Measurements from ENCODE around the gene UBE2I.
"Not testable (repeated sequence)": the region's sequence is repeated elsewhere in the genome, so short reads cannot be mapped to it uniquely, and the experiment has no call there.

Gene UBE2I

DNA sequence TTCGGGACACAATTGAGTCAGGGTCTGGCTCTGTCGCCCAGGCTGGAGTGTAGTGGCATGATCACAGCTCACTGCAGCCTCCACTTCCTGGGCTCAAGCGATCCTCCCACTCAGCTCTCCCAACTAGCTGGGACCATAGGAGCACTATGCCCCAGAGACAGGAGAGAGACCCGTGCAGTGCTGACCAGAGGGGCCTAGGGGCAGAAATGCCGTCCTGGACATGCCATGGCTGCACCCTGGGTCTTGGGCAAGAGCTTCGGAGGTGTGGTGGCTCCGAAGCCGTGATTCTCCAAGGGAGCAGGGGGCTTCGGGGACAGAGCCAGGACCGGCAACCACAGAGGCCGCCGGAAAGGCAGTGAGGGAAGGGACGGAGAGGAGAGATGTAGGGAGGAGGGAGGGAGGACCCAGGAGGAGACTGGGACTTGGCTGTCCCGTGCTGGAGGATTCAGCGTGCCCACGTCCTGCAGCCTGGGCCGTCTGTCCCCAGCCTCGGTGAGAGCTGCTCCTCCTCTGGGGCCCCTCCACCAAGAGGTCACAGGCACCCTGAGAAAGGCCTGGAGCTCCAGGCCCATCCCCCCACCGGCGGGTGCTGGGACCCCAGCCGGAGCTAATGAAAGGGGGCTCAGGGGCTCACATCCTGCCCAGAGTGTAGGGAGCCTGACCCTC lies 31.7 kb upstream of the UBE2I start:
- no peak for DNase-seq

DNA sequence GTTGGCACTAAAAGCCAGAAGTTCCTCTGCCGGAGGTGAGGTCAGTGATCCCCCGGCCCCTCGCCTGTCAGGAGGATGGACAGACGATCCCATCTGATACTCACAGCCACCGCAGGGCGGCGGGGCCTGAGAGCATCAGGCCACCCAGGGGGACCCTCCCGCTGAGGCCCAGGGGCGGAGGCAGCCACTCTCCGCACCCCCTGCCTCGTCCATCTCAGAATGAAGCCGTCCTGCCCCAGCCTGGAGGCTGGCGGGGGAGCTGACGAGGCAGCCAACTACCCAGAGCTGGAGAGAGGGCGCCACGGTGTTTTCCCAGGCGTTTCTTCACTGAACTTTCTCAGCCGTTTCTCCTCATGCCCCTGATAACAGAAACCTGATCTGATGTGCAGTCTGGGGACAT lies 31.0 kb upstream of the UBE2I start:
- no peak for DNase-seq

DNA sequence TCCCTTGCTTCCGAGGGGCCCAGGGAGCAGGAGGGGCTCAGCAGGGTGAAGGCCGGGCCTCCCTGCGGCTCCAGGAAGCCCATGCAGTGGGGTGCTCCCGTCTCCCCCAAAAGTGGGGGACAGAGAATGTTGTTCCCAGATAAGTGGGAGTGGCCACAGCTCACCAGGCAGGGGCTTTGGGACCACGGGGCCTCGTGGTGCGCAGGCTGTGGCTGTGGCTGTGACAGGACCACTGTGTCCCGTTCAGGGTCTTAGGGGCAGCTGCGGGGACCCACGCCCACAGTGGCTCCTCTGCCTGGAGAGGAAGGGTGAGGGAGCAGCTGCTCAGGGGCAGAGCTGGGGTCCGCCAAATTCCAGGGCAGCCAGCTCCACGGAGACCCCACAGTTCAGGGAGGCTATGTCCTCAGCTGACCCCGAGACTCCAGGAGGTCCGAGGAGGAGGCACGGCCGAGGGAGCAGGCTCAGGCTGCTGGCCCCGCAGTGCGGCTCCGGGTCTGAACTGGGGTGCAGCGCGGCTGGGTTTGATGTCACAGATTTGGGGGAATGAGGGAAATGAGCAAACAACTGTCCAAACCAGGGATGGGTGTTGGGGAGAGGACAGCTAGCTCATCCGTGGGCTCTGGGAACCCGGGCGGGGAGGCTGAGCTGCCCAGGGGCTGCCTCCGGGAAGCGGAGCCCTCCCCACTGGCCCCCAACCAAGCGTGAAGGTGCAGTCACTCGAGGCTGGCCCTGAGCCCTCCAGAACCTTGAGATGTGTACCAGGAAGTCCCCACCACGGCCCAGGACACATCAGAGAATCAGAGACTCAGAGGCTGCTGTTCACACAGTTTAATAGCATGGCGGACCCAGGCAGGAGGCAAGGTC lies 30.1 kb upstream of the UBE2I start:
- no peak for DNase-seq

DNA sequence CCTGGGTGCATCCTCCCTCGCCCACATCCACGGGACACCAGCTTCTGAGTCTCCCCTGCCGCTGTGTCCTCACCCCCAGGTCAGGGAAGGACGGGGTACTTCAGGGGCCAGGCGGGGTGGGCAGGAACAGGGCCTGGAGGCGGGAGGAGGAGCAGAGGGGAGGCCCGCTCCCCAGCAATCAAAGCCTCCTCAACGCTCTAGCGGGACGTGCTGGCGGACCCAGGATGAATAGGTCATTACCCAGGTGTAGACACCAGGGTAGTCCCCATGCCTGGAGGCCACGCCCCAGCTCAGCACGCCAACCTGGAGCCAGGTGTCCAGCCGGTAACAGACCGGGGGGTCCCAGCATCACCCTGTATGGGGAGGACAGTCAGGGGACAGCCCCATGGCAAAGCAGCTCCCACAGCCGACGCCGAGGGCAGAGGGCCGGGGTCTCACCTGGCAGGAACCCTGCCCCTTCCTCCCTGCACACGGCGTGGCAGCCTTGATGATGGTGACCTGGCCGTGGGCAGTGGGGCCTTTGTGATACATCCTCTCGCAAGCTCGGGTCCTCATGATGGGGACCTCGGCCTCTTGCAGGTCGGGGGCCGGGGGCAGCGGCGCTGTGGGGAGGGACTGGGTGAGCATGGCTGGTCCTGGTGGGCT lies 29.4 kb upstream of the UBE2I start:
- DNase-seq, result no peak

DNA sequence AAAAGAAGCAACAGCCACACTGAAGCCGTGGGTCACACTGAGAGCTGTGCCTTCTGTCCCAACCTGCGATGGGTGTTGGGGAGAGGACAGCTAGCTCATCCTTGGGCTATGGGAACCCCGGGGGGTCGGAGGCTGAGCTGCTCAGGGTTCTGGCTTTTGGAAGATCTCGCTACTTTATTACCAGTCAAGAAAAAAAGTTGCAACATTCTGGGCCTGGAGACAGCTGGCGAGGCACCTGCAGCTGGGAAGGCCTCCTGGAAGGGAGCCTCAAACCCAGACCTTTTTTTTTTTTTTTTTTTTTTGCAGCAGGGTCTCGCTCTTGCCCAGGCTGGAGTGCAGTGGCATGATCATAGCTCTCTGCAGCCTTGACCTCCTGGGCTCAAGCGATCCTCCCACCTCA lies 28.7 kb upstream of the UBE2I start:
- DNase-seq, result no peak

DNA sequence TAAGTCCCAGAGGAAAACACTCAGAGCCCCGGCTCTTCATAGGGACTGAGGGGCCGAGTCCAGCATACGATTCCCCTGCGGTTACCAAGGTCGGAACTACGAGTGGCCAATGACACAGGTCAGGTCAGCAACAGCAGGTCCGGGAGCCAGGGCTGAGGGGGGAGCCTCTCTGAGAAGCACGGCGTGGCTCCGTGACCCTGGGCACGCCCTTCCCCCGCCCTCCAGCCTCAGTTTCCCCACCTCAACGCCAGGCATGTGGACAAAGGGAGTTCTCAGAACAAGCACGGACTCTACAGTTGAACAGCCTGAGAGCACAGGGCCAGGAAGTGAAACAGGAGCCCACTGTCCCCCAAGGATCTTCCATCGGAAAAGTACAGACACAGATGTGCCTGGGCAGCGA lies 27.9 kb upstream of the UBE2I start:
- DNase-seq, result no peak

DNA sequence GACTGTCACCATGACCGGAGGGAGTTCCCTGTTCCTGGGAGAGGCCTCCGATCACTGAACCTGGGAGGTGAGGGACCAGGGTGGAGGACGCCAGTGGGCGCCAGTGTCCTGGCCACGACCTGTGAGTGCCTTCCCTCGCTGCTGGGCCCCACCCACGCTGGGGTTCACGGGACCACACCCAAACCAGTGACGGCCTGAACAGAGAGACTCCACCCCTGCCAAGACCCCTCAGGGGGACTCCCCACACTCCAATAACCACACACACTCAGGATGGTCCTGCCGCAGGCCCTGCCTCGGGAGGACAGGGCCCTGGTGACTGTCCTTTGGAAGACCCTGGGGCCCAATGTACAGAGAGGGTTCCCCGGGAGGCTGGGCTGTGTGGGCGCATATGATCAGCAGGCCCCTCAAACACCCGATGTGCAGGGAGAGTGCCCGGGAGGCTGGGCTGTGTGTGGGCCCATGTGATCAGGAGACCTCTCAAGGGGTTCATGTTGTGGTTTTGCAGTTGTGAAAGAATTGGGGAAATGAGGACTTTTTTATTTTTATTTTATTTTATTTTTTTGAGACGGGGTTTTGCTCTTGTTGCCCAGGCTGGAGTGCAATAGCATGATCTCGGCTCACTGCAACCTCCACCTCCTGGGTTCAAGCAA lies 27.0 kb upstream of the UBE2I start:
- no peak for DNase-seq

DNA sequence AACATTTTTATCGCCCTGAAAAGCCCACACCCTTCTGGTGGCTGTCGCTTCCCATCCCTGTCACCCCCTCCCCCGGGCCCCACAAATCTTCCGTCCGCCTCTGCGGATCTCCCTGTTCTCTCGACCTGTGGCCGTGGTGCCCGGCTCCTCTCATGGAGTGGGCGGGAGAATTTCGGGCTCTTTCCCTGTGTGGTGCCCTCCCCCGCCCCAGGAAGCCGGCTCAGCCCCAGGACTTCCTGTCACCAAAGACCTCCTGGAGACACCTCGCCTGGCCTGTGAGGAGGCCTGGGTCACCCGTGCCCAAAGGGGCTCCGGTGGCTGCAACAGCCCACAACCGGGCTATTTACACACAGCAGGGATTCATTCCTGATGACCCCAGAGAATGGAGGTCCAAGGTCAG lies 26.1 kb upstream of the UBE2I start:
- no peak for DNase-seq

DNA sequence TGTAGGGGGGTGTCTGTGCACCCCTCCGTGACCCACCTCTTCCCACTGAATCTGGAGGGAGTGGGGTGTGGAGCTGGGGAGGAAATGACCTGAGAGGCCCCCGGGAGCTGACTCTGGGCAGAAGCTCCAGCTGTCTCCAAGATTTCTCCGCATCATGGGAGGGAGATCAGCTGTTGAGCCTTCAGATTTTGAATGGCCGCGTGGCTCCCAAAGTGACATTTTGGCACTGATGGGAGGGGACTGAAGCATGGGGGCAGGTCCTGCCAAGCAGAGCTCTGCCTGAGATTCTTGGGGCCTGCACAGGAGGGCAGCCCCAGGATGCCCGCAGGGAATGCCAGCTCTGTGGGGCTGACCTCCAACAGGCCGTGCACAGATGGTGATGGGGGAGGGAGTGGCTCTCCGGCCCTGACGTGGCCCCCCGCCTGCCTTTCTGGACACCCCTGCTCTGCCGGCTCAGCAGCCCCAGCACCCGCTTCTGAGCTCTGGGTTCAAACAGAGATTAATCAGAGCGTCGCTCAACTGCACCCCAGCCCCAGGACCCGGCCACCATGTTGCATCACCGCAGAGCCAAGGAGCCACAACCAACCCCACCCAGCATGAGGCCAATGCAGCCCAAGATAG lies 25.3 kb upstream of the UBE2I start:
- no peak for DNase-seq

DNA sequence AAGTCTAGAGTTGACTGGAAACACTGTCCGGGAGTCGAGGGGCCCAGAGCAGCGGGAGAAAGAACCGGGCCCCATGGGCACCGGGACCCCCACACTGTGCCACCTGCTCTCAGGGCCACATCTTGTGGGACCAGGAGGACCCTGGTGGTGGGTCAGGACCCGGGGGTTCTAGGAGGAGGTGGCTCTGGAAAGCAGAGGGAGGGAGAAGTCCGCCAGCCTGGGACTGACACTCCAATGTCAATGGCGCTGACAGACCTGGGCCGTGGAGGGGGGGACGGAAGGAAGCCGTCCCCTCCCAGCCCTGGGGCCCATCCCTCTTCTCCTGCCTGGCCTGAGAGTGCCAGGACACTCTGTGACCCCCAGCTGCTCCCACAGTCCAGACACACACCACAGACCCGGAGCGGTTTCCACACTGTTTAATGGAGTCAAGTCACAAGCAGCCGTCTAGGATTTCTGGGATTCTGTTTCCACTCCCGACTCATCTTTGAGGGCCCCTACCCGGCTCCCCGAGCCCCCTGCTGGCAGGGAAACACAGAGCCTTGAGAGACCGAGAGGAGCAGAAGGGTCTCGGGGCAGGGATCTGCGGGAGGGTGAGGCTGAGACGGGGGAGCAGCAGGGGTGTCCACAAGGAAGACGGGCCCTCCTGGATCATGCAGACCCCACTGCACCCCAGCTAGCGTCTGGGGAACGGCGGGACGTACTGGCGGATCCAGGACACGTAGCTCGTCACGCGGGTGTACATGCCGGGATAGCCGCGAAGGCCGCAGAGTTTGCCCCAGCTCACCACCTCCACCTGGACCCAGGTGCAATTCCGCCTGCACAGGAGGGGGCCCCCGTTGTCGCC lies 23.5 kb upstream of the UBE2I start:
- no peak for DNase-seq

DNA sequence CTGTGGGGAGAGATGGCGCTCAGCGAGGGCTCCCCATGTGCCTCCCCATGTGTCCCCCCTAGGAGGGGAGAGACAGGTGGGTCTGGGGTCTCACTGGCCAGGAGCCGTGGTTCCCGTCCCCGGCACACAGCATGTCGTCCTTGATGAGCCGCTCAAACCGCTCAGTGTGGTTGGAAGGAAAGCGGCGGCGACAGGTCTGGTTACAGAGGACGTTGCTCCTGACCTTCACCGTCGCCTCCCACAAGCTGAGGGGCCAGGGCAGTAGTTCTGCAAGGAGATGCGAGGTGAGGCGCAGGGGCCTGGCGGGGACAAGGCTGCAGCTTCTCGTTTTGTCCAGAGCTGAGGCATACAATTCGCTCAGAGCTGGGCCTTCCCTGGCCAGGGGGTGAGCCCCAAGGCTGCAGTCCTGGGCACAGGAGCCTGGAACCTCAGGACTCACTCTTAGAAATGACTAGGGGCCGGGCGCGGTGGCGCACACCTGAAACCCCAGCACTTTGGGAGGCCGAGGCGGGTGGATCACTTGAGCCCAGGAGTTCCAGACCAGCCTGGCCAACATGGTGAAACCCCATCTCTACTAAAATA lies 22.8 kb upstream of the UBE2I start:
- no peak for DNase-seq

DNA sequence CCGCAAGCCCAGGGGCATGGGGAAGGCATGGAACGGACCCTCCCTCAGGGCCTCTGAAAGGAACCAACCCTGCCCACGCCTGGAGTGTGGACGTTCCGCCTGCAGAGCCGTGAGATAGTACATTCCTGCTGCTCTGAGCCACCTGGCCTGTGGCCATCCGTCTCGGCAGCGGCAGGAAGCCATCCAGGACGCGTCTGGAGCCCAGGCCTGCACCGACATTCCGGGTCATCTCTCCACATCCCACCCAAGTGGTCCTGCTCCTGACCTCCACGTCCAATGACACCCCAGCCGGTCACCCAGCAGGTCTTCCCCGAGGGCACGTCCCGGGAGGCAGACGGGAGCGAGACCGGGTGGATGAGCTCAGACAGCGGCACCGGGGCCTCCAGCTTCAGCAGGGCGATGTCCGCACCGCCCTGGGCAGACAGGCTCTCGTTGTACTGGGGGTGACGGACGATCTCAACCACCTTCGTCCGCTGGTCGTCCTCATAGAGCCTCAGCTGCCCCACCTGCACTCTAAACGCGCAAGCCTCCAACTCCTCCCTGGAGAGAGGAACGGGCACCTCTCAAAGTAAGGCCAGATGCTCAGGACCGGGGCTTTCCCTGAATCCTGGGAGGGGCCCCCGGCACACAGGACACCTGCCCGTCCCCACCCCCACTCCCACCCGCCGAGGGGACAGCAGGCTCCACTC lies 21.3 kb upstream of the UBE2I start:
- no peak for DNase-seq

DNA sequence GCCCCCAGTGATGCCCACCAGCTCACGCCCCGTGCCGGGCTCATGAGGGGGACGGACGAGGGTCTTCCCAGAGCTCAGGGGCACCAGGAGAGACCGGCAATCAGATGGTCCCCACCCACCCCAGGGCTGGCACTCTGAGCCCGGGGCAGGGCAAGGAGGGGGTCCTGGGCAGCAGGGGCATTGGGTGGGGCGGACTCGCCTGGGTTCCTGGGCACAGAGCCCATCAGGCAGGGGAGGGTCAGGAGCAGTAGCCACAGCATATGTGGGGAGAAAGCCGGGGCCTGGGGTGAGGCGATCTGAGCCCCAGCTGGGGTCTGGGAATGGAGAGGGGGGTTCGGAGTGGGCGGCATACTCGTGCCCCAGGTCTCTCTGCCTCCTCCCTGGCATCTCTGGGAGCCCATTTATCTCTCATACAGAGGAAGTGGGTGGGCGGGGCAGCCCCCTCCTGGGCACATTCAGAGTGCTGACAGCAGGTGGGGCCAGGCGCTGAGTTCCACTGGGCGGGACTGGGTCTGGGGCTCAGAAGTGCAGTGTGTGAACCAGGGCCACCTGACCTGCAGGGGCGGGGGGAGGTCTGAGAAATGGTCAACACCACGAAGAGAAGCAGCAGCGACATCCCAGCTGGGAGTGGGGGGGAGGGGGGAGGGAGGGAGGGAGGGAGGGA lies 20.5 kb upstream of the UBE2I start:
- DNase-seq, result no peak

DNA sequence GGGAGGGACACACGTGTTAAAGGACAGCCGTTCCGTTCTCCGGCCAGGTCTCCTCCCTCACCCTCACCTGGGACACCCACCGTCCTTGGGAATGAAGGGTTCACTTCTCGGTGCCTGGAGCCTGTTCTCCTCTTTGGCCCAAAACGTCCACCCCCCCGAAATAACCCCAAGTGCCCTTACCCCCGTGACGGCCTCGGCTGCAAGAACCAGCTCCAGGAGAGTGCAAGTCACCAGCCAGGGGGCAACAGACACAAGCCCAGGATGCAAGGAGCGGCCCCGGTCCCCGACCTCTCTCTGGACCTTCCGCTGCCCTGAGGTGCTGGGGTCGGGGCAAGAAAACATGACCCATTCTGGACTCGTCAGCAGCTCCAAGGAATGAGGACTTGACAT lies 20.0 kb upstream of the UBE2I start:
- DNase-seq, result no peak

DNA sequence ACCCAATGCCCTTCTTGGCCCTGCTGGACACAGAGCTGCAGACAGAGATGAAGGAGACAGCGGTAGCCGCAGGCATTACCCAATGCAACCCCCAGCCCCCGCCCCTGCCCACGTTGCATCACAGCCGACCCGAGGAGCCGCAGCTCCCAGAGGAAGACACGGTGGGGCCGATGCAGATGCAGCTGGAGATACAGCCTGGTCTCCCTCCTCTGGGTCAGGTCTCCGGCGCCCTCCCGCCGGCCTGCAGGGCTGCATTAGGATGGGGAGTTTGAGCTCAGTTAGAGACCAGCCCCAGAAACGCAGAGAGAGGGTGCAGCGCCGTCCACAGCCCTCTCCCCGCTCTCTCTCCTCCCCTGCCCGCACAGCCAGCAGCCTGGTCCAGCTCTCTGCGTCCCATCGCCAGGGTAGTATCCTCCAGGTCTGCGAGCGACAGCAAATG lies 19.4 kb upstream of the UBE2I start:
- no peak for DNase-seq

DNA sequence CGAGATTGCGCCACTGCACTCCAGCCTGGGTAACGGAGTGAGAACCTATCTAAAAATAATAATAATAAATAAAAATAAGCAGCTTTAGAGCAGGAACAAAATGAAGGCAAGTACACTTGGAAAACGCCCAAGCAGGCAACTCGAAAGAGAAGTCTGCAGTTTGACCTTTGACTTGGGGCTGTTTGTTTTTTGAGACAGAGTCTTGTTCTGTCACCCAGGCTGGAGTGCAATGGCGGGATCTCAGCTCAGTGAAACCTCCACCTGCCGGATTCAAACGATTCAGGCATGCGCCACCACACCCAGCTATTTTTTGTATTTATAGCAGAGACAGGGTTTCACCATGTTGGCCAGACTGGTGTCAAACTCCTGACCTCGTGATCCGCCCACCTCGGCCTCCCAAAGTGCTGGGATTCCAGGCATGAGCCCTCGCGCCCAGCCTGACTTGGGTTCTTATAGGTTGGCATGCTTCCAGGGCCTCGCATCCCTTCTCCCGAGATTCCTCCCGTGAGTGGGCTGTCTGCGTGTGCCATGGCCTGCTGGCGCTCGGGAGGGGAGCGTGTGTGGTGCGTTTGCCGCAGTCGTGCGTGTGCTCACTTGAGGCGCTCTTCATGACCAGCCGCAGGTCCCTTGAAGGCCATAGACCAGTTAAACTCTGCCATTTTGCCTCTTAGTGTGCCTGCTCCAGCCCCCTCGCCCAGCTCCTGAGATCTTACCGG lies 18.4 kb upstream of the UBE2I start:
- no peak for DNase-seq

DNA sequence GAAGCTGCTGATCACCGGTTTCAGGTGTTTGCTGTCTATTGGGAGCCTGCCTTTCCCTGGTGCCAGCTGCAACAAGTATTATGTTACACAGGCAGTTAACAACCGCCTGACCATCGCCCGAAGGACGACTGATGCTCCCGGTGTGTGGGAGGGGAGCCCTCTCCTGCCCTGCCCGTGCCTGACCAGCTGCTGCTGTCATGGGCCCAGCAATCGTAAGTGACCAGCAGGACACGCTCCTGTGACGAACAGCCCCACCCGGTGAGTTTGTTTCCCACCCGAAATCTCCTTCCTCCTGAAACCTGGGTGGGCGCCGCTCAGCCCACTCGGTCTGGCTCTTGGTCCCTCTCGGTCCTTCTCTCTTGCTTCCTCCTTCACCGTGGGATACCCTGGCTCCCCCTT lies 17.9 kb upstream of the UBE2I start:
- no peak for DNase-seq

DNA sequence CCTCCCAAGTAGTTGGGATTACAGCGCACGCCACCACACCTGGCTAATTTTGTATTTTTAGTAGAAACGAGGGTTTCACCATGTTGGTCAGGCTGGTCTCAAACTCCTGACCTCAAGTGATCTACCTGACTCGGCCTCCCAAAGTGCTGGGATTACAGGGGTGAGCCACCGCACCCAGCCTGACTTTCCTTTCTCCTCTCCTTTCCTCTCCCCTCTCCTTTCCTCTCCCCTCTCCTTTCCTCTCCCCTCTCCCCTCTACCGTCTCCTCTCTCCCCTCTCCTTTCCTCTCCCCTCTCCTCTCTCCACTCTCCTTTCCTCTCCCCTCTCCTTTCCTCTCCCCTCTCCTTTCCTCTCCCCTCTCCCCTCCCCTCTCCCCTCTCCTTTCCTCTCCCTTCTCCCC lies 17.2 kb upstream of the UBE2I start:
- DNase-seq, result not testable (repeated sequence)

DNA sequence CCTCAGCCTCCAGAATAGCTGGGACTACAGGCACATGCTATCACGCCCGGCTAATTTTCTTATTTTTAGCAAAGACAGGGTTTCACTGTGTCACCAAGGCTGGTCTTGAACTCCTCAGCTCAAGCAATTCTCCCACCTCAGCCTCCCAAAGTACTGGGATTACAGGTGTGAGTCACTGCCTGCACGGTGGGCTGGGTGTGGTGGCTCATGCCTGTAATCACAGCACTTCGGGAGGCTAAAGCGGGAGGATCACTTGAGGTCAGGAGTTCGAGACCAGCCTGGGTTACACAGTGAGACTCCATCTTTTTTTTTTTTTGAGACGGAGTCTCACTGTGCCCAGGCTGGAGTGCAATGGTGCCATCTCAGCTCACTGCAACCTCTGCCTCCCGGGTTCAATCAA lies 16.6 kb upstream of the UBE2I start:
- DNase-seq, result not testable (repeated sequence)

Data from stimulated activated CD4-positive, alpha-beta T cell treated with anti-CD3 and anti-CD28 coated beads, Interleukin-4, amount 100 ng/mL, for 24 hours (primary cell).